Activated T-helper 2 cell treated with anti-CD3 and anti-CD28 coated beads, Interferon-gamma antibody, Interleukin-2, Interleukin-4, amounts not matched to agents 10 μg/mL and 5 μg/mL and 100 μg/mL, durations not matched to agents 14 hours and 24 hours and 36 hours (primary cell): ENCODE results near the gene ACYP2. TPM values are rescaled to one million over a fixed set of nuclear protein-coding genes. Genes with fewer than 3 reads are reported as not detected.
"Not testable (repeated sequence)": the region's sequence is repeated elsewhere in the genome, so short reads cannot be mapped to it uniquely, and the experiment has no call there.

Experiments
- DNase-seq: peaks from one replicate; pipeline ENCODE4 v3.0.0; 2021; ENCODE audit warnings: low spot score
- H3K27ac Mint-ChIP-seq: one replicate; pipeline ENCODE4 v1.8.0; 2021; ENCODE audit warnings: mixed read lengths
- H3K27me3 Mint-ChIP-seq: one replicate; pipeline ENCODE4 v1.8.0; 2021; ENCODE audit warnings: low read depth, mixed read lengths
- H3K36me3 Mint-ChIP-seq: one replicate; pipeline ENCODE4 v1.8.0; 2021; ENCODE audit warnings: low read depth, mixed read lengths
- H3K4me1 Mint-ChIP-seq: one replicate; pipeline ENCODE4 v1.8.0; 2021; ENCODE audit warnings: low read depth, mixed read lengths
- H3K4me3 Mint-ChIP-seq: one replicate; pipeline ENCODE4 v1.8.0; 2021; ENCODE audit warnings: low read depth, mild to moderate bottlenecking, moderate library complexity, mixed read lengths
- H3K9me3 Mint-ChIP-seq: one replicate; pipeline ENCODE4 v1.8.0; 2021; ENCODE audit warnings: mixed read lengths
- intact Hi-C: fragments of 100-400 bp; cut with micrococcal nuclease; formaldehyde crosslinking; loops from one replicate; pipeline ENCODE4 v1.15.1; 2023
- total RNA-seq: library from RNA; stranded (reverse); gene quantifications from 2 replicates; pipeline ENCODE4 v1.2.3, GENCODE V29; 2022

ACYP2 gene
- total RNA-seq, 1 donor from 2014 or later: 6.5 TPM

GRCh38 chr2:54084600-54084999, 30.8 kb upstream of the ACYP2 start:
- DNase-seq: no peak
- no peaks in the 10 kb centered on the region for H3K27me3 Mint-ChIP-seq
- H3K27ac Mint-ChIP-seq: no peak overlapping the region
- H3K36me3 Mint-ChIP-seq: no peaks in the 10 kb centered on the region
- no peak overlapping the region for H3K4me3 Mint-ChIP-seq
- no peaks in the 10 kb centered on the region for H3K9me3 Mint-ChIP-seq
- intact Hi-C loops: loop anchor here (5.0 kb wide), 2 partner anchors 42 to 197 kb away; no protein-coding TSS in a partner anchor
- peaks cover 10% of the 10 kb centered on the region for H3K4me1 Mint-ChIP-seq

- Mint-ChIP-seq H3K4me3 (no peak overlapping the region), H3K4me1 (peaks cover 10% of the 10 kb centered on the region), H3K27ac (no peak overlapping the region), H3K9me3 (no peaks in the 10 kb centered on the region), H3K36me3 (no peaks in the 10 kb centered on the region), H3K27me3 (no peaks in the 10 kb centered on the region)
- intact Hi-C loops: no loop called here
- no peak for DNase-seq
These were observed 30.3 kb upstream of the ACYP2 start for GRCh38 chr2:54085069-54085468.

GRCh38 chr2:54086157-54086556, 29.3 kb upstream of the ACYP2 start:
- Mint-ChIP-seq H3K27ac (no peak overlapping the region), H3K4me1 (peaks cover 10% of the 10 kb centered on the region), H3K4me3 (no peak overlapping the region), H3K36me3 (no peaks in the 10 kb centered on the region), H3K9me3 (no peaks in the 10 kb centered on the region), H3K27me3 (peaks cover 5% of the 10 kb centered on the region)
- intact Hi-C loops: no loop called here
- DNase-seq: no peak

- Mint-ChIP-seq H3K4me1 (peaks cover 14% of the 10 kb centered on the region), H3K36me3 (no peaks in the 10 kb centered on the region), H3K27me3 (peaks cover 5% of the 10 kb centered on the region), H3K4me3 (no peak overlapping the region), H3K27ac (no peak overlapping the region), H3K9me3 (peaks cover 3% of the 10 kb centered on the region)
- intact Hi-C loops: no loop called here
- DNase-seq: no peak
These were observed 27.2 kb upstream of the ACYP2 start for GRCh38 chr2:54088191-54088634.

- Mint-ChIP-seq H3K4me3 (no peak overlapping the region), H3K36me3 (no peaks in the 10 kb centered on the region), H3K27ac (no peak overlapping the region), H3K27me3 (peaks cover 5% of the 10 kb centered on the region), H3K9me3 (peaks cover 4% of the 10 kb centered on the region), H3K4me1 (peaks cover 17% of the 10 kb centered on the region)
- intact Hi-C loops: no loop called here
- DNase-seq: no peak
These were observed 26.7 kb upstream of the ACYP2 start for GRCh38 chr2:54088719-54089118.

GRCh38 chr2:54090521-54091117, 24.8 kb upstream of the ACYP2 start:
- DNase-seq: no peak
- H3K9me3 Mint-ChIP-seq: peaks cover 4% of the 10 kb centered on the region
- H3K27me3 Mint-ChIP-seq: peaks cover 5% of the 10 kb centered on the region
- intact Hi-C loops: no loop called here
- H3K4me1 Mint-ChIP-seq: peaks cover 18% of the 10 kb centered on the region
- H3K36me3 Mint-ChIP-seq: peaks cover 3% of the 10 kb centered on the region
- H3K4me3 Mint-ChIP-seq: no peak overlapping the region
- H3K27ac Mint-ChIP-seq: no peak overlapping the region

GRCh38 chr2:54092940-54093339, 22.5 kb upstream of the ACYP2 start:
- Mint-ChIP-seq H3K27me3 (peaks cover 9% of the 10 kb centered on the region), H3K9me3 (peaks cover 8% of the 10 kb centered on the region), H3K4me1 (peaks cover 18% of the 10 kb centered on the region), H3K4me3 (peak overlapping the region; percentile 27), H3K36me3 (peaks cover 3% of the 10 kb centered on the region), H3K27ac (peak overlapping the region; percentile 26)
- no peak for DNase-seq
- intact Hi-C loops: no loop called here

GRCh38 chr2:54095406-54095805, 20.0 kb upstream of the ACYP2 start:
- DNase-seq, intact Hi-C loops, H3K4me3 Mint-ChIP-seq, H3K27ac Mint-ChIP-seq, H3K36me3 Mint-ChIP-seq, H3K9me3 Mint-ChIP-seq: not testable (repeated sequence)
- H3K27me3 Mint-ChIP-seq: peaks cover 26% of the 10 kb centered on the region
- H3K4me1 Mint-ChIP-seq: peaks cover 25% of the 10 kb centered on the region

- H3K27ac Mint-ChIP-seq: not testable (repeated sequence)
- H3K27me3 Mint-ChIP-seq: peaks cover 25% of the 10 kb centered on the region
These were observed 19.3 kb upstream of the ACYP2 start for GRCh38 chr2:54096141-54096540.

GRCh38 chr2:54097124-54097523, 18.3 kb upstream of the ACYP2 start:
- no peak for DNase-seq
- Mint-ChIP-seq H3K9me3 (peaks cover 8% of the 10 kb centered on the region), H3K27me3 (peaks cover 25% of the 10 kb centered on the region), H3K36me3 (peaks cover 3% of the 10 kb centered on the region), H3K4me3 (no peak overlapping the region), H3K4me1 (peaks cover 23% of the 10 kb centered on the region), H3K27ac (no peak overlapping the region)
- intact Hi-C loops: no loop called here

More at GRCh38 chr2:54096141-54096540, 19.3 kb upstream of the ACYP2 start:
- intact Hi-C loops, H3K9me3 Mint-ChIP-seq, H3K4me3 Mint-ChIP-seq, DNase-seq, H3K36me3 Mint-ChIP-seq: not testable (repeated sequence)
- H3K4me1 Mint-ChIP-seq: peaks cover 25% of the 10 kb centered on the region

GRCh38 chr2:54099370-54099769, 16.0 kb upstream of the ACYP2 start:
- Mint-ChIP-seq H3K36me3 (no peaks in the 10 kb centered on the region), H3K4me1 (peaks cover 13% of the 10 kb centered on the region), H3K27ac (no peak overlapping the region), H3K4me3 (no peak overlapping the region), H3K27me3 (peaks cover 27% of the 10 kb centered on the region), H3K9me3 (peaks cover 4% of the 10 kb centered on the region)
- DNase-seq: no peak
- intact Hi-C loops: no loop called here

GRCh38 chr2:54099829-54100585, 15.4 kb upstream of the ACYP2 start:
- H3K27ac Mint-ChIP-seq: no peak overlapping the region
- H3K27me3 Mint-ChIP-seq: peaks cover 27% of the 10 kb centered on the region
- no peak for DNase-seq
- H3K4me3 Mint-ChIP-seq: no peak overlapping the region
- H3K4me1 Mint-ChIP-seq: peaks cover 13% of the 10 kb centered on the region
- H3K9me3 Mint-ChIP-seq: peaks cover 4% of the 10 kb centered on the region
- intact Hi-C loops: no loop called here
- H3K36me3 Mint-ChIP-seq: no peaks in the 10 kb centered on the region

GRCh38 chr2:54100772-54101171, 14.6 kb upstream of the ACYP2 start:
- Mint-ChIP-seq H3K36me3 (no peaks in the 10 kb centered on the region), H3K4me1 (peaks cover 13% of the 10 kb centered on the region), H3K4me3 (no peak overlapping the region), H3K9me3 (peaks cover 4% of the 10 kb centered on the region), H3K27me3 (peaks cover 27% of the 10 kb centered on the region), H3K27ac (no peak overlapping the region)
- DNase-seq: no peak
- intact Hi-C loops: no loop called here
